ENCODE data around the gene FOSB.

DNA sequence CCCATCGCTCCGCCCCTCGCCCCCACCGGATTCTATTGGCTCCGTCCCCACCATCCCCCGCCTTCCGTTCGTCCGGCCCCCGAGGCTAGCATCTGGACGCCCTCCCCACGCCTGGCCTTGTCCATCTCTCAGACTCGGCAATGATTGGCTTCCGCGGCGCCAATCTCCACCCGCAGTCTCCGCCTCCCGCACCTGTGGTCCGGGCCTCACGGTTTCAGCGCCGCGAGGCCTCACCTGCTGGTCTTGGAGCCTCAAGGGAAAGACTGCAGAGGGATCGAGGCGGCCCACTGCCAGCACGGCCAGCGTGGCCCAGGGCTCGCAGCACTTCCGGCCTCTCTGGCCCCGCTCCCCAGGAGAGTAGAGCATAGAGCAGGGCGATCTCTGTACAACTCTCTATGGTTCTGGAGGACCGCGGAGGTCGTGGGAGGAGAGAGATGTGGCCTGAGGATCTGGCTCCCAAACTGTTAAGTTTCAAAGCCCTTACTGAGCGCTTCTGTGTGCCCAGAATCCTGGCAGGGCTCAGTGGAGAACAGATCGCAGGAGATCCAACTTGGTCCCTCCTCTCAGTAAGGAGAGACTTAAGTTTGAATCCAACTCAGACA is 44.1 kb upstream of the FOSB start, which contains the start of gene ERCC1:
- TF ChIP-seq, protein P1, sequence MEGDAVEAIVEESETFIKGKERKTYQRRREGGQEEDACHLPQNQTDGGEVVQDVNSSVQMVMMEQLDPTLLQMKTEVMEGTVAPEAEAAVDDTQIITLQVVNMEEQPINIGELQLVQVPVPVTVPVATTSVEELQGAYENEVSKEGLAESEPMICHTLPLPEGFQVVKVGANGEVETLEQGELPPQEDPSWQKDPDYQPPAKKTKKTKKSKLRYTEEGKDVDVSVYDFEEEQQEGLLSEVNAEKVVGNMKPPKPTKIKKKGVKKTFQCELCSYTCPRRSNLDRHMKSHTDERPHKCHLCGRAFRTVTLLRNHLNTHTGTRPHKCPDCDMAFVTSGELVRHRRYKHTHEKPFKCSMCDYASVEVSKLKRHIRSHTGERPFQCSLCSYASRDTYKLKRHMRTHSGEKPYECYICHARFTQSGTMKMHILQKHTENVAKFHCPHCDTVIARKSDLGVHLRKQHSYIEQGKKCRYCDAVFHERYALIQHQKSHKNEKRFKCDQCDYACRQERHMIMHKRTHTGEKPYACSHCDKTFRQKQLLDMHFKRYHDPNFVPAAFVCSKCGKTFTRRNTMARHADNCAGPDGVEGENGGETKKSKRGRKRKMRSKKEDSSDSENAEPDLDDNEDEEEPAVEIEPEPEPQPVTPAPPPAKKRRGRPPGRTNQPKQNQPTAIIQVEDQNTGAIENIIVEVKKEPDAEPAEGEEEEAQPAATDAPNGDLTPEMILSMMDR (IDR thresholded peaks at IDR 0.05): no peak
- no peak for TF ChIP-seq POLR2A (IDR thresholded peaks at IDR 0.05)
